Measurements from ENCODE around the gene CYP4F11. TPM values are rescaled to one million over a fixed set of nuclear protein-coding genes. Genes with fewer than 3 reads are reported as not detected.
"Not testable (repeated sequence)": the region's sequence is repeated elsewhere in the genome, so short reads cannot be mapped to it uniquely, and the experiment has no call there.

CYP4F11 gene
- total RNA-seq, 1 experiment from 2014 or later = not detected

GRCh38 chr19:15874821-15875474 lies 59.4 kb downstream of the CYP4F11 start:
- DNase-seq = no peak
- H3K9me3 ChIP-seq (replicated peaks) = no peaks in the 10 kb centered on the region
- peaks cover 10% of the 10 kb centered on the region; the same call in 1 of the 2 replicates for H3K27me3 ChIP-seq
- no peaks in the 10 kb centered on the region for H3K36me3 ChIP-seq
- H3K4me1 ChIP-seq = no peaks in the 10 kb centered on the region
- no peak overlapping the region for H3K27ac ChIP-seq
- no peak overlapping the region for H3K4me3 ChIP-seq

- not testable (repeated sequence) for H3K9me3 ChIP-seq (replicated peaks); DNase-seq; H3K27ac ChIP-seq; H3K4me1 ChIP-seq; H3K36me3 ChIP-seq; H3K4me3 ChIP-seq
- peaks cover 10% of the 10 kb centered on the region; the same call in 1 of the 2 replicates for H3K27me3 ChIP-seq
Observed at GRCh38 chr19:15873771-15874170, 60.6 kb downstream of the CYP4F11 start.

- no peak for DNase-seq
- H3K36me3 ChIP-seq = no peaks in the 10 kb centered on the region
- no peak overlapping the region for H3K27ac ChIP-seq
- H3K9me3 ChIP-seq (replicated peaks) = no peaks in the 10 kb centered on the region
- no peaks in the 10 kb centered on the region for H3K4me1 ChIP-seq
- no peak overlapping the region for H3K4me3 ChIP-seq
- peaks cover 10% of the 10 kb centered on the region; the same call in 1 of the 2 replicates for H3K27me3 ChIP-seq
Observed at GRCh38 chr19:15871570-15871969, 62.8 kb downstream of the CYP4F11 start.

- Histone ChIP-seq H3K27ac (no peak overlapping the region), H3K4me3 (no peak overlapping the region), H3K4me1 (no peaks in the 10 kb centered on the region), H3K36me3 (no peaks in the 10 kb centered on the region), H3K27me3 (0 out of 2 replicates have a peak, but pooled peaks cover 1% of the 10 kb centered on the region), H3K9me3 (replicated peaks) (no peaks in the 10 kb centered on the region)
- DNase-seq = no peak
Observed at GRCh38 chr19:15869873-15870272, 64.5 kb downstream of the CYP4F11 start.

GRCh38 chr19:15869109-15869555 lies 65.2 kb downstream of the CYP4F11 start:
- H3K27ac ChIP-seq = no peak overlapping the region
- H3K27me3 ChIP-seq = no peaks in the 10 kb centered on the region
- no peaks in the 10 kb centered on the region for H3K36me3 ChIP-seq
- H3K4me1 ChIP-seq = no peaks in the 10 kb centered on the region
- peak; percentile 29 to 69 for DNase-seq
- H3K4me3 ChIP-seq = no peak overlapping the region
- H3K9me3 ChIP-seq (replicated peaks) = no peaks in the 10 kb centered on the region

- H3K4me1 ChIP-seq = no peaks in the 10 kb centered on the region
- no peak overlapping the region for H3K27ac ChIP-seq
- H3K4me3 ChIP-seq = no peak overlapping the region
- no peaks in the 10 kb centered on the region; the same call in 1 of the 2 replicates for H3K27me3 ChIP-seq
- DNase-seq = no peak
- no peaks in the 10 kb centered on the region for H3K9me3 ChIP-seq (replicated peaks)
- H3K36me3 ChIP-seq = no peaks in the 10 kb centered on the region
Observed at GRCh38 chr19:15866636-15867035, 67.7 kb downstream of the CYP4F11 start.

- Histone ChIP-seq H3K36me3 (no peaks in the 10 kb centered on the region), H3K9me3 (replicated peaks) (no peaks in the 10 kb centered on the region), H3K27me3 (no peaks in the 10 kb centered on the region; the same call in 1 of the 2 replicates), H3K4me1 (no peaks in the 10 kb centered on the region), H3K4me3 (no peak overlapping the region), H3K27ac (no peak overlapping the region)
- DNase-seq = no peak
Observed at GRCh38 chr19:15864824-15865223, 69.5 kb downstream of the CYP4F11 start.

- DNase-seq = no peak
- no peaks in the 10 kb centered on the region; the same call in 1 of the 2 replicates for H3K27me3 ChIP-seq
- H3K36me3 ChIP-seq = no peaks in the 10 kb centered on the region
- no peaks in the 10 kb centered on the region for H3K9me3 ChIP-seq (replicated peaks)
- H3K27ac ChIP-seq = no peak overlapping the region
- no peaks in the 10 kb centered on the region for H3K4me1 ChIP-seq
- no peak overlapping the region for H3K4me3 ChIP-seq
Observed at GRCh38 chr19:15863272-15863671, 71.1 kb downstream of the CYP4F11 start.

GRCh38 chr19:15862444-15862843 lies 71.9 kb downstream of the CYP4F11 start:
- no peaks in the 10 kb centered on the region; the same call in 1 of the 2 replicates for H3K27me3 ChIP-seq

More at GRCh38 chr19:15862444-15862843, 71.9 kb downstream of the CYP4F11 start:
- no peak overlapping the region for H3K4me3 ChIP-seq
- no peaks in the 10 kb centered on the region for H3K4me1 ChIP-seq
- H3K27ac ChIP-seq = no peak overlapping the region
- no peaks in the 10 kb centered on the region for H3K36me3 ChIP-seq
- H3K9me3 ChIP-seq (replicated peaks) = no peaks in the 10 kb centered on the region
- no peak for DNase-seq

Other genes starting within 250 kb of the CYP4F11 start
- gene OR10H2, start 206.5 kb downstream of the CYP4F11 start, total RNA-seq (2014; rRNA removed; shearing (Covaris generic)) = not detected in 2 replicates
- not detected in 2 replicates for gene OR10H3, start 196.5 kb downstream of the CYP4F11 start, total RNA-seq (2014; rRNA removed; shearing (Covaris generic))
- not detected in 2 replicates for gene OR10H5, start 146.9 kb downstream of the CYP4F11 start, total RNA-seq (2014; rRNA removed; shearing (Covaris generic))
- not detected in 2 replicates for gene OR10H1, start 118.9 kb downstream of the CYP4F11 start, total RNA-seq (2014; rRNA removed; shearing (Covaris generic))
- not detected in 2 replicates for gene CYP4F2, start 36.5 kb downstream of the CYP4F11 start, total RNA-seq (2014; rRNA removed; shearing (Covaris generic))
- not detected in 2 replicates for gene OR10H4, start 14.5 kb upstream of the CYP4F11 start, total RNA-seq (2014; rRNA removed; shearing (Covaris generic))
- gene TPM4, start 142.0 kb upstream of the CYP4F11 start, total RNA-seq (2014; rRNA removed; shearing (Covaris generic)) = 408 and 419 TPM in 2 replicates
- gene RAB8A, start 177.4 kb upstream of the CYP4F11 start, total RNA-seq (2014; rRNA removed; shearing (Covaris generic)) = 102 and 104 TPM in 2 replicates
- 0.23 and 0.42 TPM in 2 replicates for gene HSH2D, start 209.2 kb upstream of the CYP4F11 start, total RNA-seq (2014; rRNA removed; shearing (Covaris generic))
- not detected in 2 replicates for gene CIB3, start 239.0 kb upstream of the CYP4F11 start, total RNA-seq (2014; rRNA removed; shearing (Covaris generic))